HL-60 (cell line): ENCODE results near the gene ADAT3.

ENCODE experiments used
- POLR2AphosphoS5 ChIP-seq: IDR thresholded peaks from 2 replicates; pipeline ENCODE4 v1.6.1; 2012; ENCODE audit warnings: low read depth
- TF ChIP-seq, protein P1 (sequence below): IDR thresholded peaks from one replicate; pipeline ENCODE4 v1.5.1; 2011; ENCODE audit warnings: low read length, control low read depth, inconsistent platforms; ENCODE audit not compliant: insufficient read depth
- TF ChIP-seq, protein P2 (sequence below): IDR thresholded peaks from 2 replicates; pipeline ENCODE4 v1.6.1; 2012; ENCODE audit warnings: low read depth; ENCODE audit not compliant: insufficient replicate concordance

DNA sequence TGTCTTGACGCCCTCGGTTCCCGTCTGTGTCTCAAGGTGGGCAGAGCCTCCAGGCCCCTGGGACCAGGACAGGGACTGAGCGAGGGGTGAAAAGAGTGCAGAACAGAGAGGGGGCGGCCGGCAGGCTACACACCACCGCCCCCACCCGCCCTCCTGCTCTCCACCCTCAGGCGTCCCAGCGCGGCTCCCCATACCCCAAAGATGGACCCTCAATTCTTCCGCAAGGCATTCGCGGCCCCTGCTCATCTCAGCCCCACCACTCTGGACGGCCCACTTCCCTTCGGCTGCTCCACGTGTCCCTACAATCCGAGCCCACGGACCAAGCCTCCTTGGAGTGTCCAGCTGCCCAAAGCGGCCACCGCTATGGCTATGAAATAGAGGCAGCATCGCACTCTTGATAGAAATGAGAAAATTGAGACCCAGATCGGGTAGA, 43.6 kb upstream of the ADAT3 start:
- TF ChIP-seq, protein P1, sequence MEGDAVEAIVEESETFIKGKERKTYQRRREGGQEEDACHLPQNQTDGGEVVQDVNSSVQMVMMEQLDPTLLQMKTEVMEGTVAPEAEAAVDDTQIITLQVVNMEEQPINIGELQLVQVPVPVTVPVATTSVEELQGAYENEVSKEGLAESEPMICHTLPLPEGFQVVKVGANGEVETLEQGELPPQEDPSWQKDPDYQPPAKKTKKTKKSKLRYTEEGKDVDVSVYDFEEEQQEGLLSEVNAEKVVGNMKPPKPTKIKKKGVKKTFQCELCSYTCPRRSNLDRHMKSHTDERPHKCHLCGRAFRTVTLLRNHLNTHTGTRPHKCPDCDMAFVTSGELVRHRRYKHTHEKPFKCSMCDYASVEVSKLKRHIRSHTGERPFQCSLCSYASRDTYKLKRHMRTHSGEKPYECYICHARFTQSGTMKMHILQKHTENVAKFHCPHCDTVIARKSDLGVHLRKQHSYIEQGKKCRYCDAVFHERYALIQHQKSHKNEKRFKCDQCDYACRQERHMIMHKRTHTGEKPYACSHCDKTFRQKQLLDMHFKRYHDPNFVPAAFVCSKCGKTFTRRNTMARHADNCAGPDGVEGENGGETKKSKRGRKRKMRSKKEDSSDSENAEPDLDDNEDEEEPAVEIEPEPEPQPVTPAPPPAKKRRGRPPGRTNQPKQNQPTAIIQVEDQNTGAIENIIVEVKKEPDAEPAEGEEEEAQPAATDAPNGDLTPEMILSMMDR: no peak
- TF ChIP-seq, protein P2, sequence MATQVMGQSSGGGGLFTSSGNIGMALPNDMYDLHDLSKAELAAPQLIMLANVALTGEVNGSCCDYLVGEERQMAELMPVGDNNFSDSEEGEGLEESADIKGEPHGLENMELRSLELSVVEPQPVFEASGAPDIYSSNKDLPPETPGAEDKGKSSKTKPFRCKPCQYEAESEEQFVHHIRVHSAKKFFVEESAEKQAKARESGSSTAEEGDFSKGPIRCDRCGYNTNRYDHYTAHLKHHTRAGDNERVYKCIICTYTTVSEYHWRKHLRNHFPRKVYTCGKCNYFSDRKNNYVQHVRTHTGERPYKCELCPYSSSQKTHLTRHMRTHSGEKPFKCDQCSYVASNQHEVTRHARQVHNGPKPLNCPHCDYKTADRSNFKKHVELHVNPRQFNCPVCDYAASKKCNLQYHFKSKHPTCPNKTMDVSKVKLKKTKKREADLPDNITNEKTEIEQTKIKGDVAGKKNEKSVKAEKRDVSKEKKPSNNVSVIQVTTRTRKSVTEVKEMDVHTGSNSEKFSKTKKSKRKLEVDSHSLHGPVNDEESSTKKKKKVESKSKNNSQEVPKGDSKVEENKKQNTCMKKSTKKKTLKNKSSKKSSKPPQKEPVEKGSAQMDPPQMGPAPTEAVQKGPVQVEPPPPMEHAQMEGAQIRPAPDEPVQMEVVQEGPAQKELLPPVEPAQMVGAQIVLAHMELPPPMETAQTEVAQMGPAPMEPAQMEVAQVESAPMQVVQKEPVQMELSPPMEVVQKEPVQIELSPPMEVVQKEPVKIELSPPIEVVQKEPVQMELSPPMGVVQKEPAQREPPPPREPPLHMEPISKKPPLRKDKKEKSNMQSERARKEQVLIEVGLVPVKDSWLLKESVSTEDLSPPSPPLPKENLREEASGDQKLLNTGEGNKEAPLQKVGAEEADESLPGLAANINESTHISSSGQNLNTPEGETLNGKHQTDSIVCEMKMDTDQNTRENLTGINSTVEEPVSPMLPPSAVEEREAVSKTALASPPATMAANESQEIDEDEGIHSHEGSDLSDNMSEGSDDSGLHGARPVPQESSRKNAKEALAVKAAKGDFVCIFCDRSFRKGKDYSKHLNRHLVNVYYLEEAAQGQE: no peak
- no peak for TF ChIP-seq POLR2AphosphoS5
